HUES64 (cell line): Measurements from ENCODE around the gene TMPRSS6.

Source experiments
- H3K27ac ChIP-seq: 2 replicates; pipeline ENCODE4 v1.7.0; 2013; ENCODE audit warnings: low read depth, low read length, inconsistent platforms
- H3K27me3 ChIP-seq: 2 replicates; pipeline ENCODE4 v1.6.1; 2013; ENCODE audit warnings: mild to moderate bottlenecking, low read length; ENCODE audit not compliant: insufficient read depth
- H3K36me3 ChIP-seq: 2 replicates; pipeline ENCODE4 v1.6.1; 2013; ENCODE audit warnings: mild to moderate bottlenecking, low read length; ENCODE audit not compliant: insufficient read depth
- H3K4me1 ChIP-seq: 2 replicates; pipeline ENCODE4 v1.6.1; 2013; ENCODE audit warnings: mild to moderate bottlenecking, low read length, moderate library complexity; ENCODE audit not compliant: insufficient read depth
- H3K4me3 ChIP-seq: 2 replicates; pipeline ENCODE4 v1.5.1; 2013; ENCODE audit warnings: mild to moderate bottlenecking, low read length, moderate library complexity
- H3K9ac ChIP-seq: 2 replicates; pipeline ENCODE4 v1.6.1; 2013; ENCODE audit warnings: mild to moderate bottlenecking, low read depth, low read length
- H3K9me3 ChIP-seq: 2 replicates; pipeline ENCODE4 v1.6.1; 2013; ENCODE audit warnings: low read depth, low read length; ENCODE audit not compliant: insufficient read depth
- WGBS: fragments of 150-250, 120-280 bp; methylation state at CpG from one replicate; pipeline ENCODE4 v1.1.7; 2013; ENCODE audit warnings: missing lambda C conversion rate; 5-methylcytosine and 5-hydroxymethylcytosine counted together

TMPRSS6 gene

GRCh38 chr22:37021041-37021440 is 88.5 kb downstream of the TMPRSS6 start:
- 95% methylated on average over 5 of the region's 5 CpGs for WGBS
- H3K4me3 ChIP-seq, result no peak overlapping the region
- no peak overlapping the region for H3K27ac ChIP-seq
- peaks cover 39% of the 10 kb centered on the region for H3K36me3 ChIP-seq
- H3K4me1 ChIP-seq, result 0 out of 2 replicates have a peak, but pooled peaks cover 4% of the 10 kb centered on the region
- no peaks in the 10 kb centered on the region for H3K27me3 ChIP-seq
- no peaks in the 10 kb centered on the region for H3K9me3 ChIP-seq
- H3K9ac ChIP-seq, result no peak overlapping the region

- Histone ChIP-seq H3K27me3 (no peaks in the 10 kb centered on the region), H3K36me3 (peaks cover 30% of the 10 kb centered on the region), H3K9me3 (no peaks in the 10 kb centered on the region), H3K27ac (no peak overlapping the region), H3K9ac (peak overlapping the region; percentile 92), H3K4me1 (0 out of 2 replicates have a peak, but pooled peaks cover 4% of the 10 kb centered on the region), H3K4me3 (peak overlapping the region; percentile 95)
- 6% methylated on average over 5 of the region's 5 CpGs for WGBS
These were observed 89.4 kb downstream of the TMPRSS6 start for GRCh38 chr22:37020192-37020479.

- WGBS, result 1% methylated on average over 107 of the region's 107 CpGs
- 0 out of 2 replicates have a peak, but pooled peaks cover 4% of the 10 kb centered on the region for H3K4me1 ChIP-seq
- H3K27ac ChIP-seq, result peak within 1 kb of the TSS; percentile 73
- no peaks in the 10 kb centered on the region for H3K9me3 ChIP-seq
- no peaks in the 10 kb centered on the region for H3K27me3 ChIP-seq
- peak within 1 kb of the TSS; percentile 92 for H3K9ac ChIP-seq
- peak within 1 kb of the TSS; percentile 95 for H3K4me3 ChIP-seq
- peaks cover 25% of the 10 kb centered on the region for H3K36me3 ChIP-seq
These were observed 90.0 kb downstream of the TMPRSS6 start, which contains the start of the genes MPST and TST for GRCh38 chr22:37019309-37020191. TSS of gene MPST (plus strand) at chr22:37019742. CDS start at chr22:37019837, 95 bp downstream. TSS of gene TST (minus strand) at chr22:37019447. CDS start at chr22:37018732, 715 bp downstream.

GRCh38 chr22:37018815-37019308 is 90.7 kb downstream of the TMPRSS6 start:
- H3K9ac ChIP-seq, result peak overlapping the region; percentile 92
- H3K4me3 ChIP-seq, result peak overlapping the region; percentile 95
- H3K4me1 ChIP-seq, result 0 out of 2 replicates have a peak, but pooled peaks cover 4% of the 10 kb centered on the region
- peaks cover 20% of the 10 kb centered on the region for H3K36me3 ChIP-seq
- H3K9me3 ChIP-seq, result no peaks in the 10 kb centered on the region
- no peaks in the 10 kb centered on the region for H3K27me3 ChIP-seq
- H3K27ac ChIP-seq, result peak overlapping the region; percentile 73
- WGBS, result under 1% methylated on average over 35 of the region's 35 CpGs

GRCh38 chr22:37018086-37018814 is 91.3 kb downstream of the TMPRSS6 start:
- H3K4me1 ChIP-seq, result 0 out of 2 replicates have a peak, but pooled peaks cover 4% of the 10 kb centered on the region
- peak overlapping the region; percentile 95 for H3K4me3 ChIP-seq
- no peaks in the 10 kb centered on the region for H3K27me3 ChIP-seq
- H3K36me3 ChIP-seq, result peaks cover 20% of the 10 kb centered on the region
- peak overlapping the region; percentile 92 for H3K9ac ChIP-seq
- H3K9me3 ChIP-seq, result no peaks in the 10 kb centered on the region
- H3K27ac ChIP-seq, result no peak overlapping the region
- WGBS, result 75% methylated on average over 45 of the region's 45 CpGs

GRCh38 chr22:37017356-37017755 is 92.2 kb downstream of the TMPRSS6 start:
- no peak overlapping the region for H3K27ac ChIP-seq
- H3K9me3 ChIP-seq, result no peaks in the 10 kb centered on the region
- H3K27me3 ChIP-seq, result no peaks in the 10 kb centered on the region
- H3K4me3 ChIP-seq, result no peak overlapping the region
- H3K36me3 ChIP-seq, result peaks cover 20% of the 10 kb centered on the region
- 92% methylated on average over 10 of the region's 10 CpGs for WGBS
- 0 out of 2 replicates have a peak, but pooled peaks cover 4% of the 10 kb centered on the region for H3K4me1 ChIP-seq
- H3K9ac ChIP-seq, result no peak overlapping the region

GRCh38 chr22:37016134-37016910 is 93.2 kb downstream of the TMPRSS6 start:
- Histone ChIP-seq H3K27ac (no peak overlapping the region), H3K27me3 (no peaks in the 10 kb centered on the region), H3K9me3 (no peaks in the 10 kb centered on the region), H3K36me3 (peaks cover 20% of the 10 kb centered on the region), H3K4me1 (0 out of 2 replicates have a peak, but pooled peaks cover 4% of the 10 kb centered on the region), H3K4me3 (no peak overlapping the region), H3K9ac (no peak overlapping the region)
- 95% methylated on average over 14 of the region's 14 CpGs for WGBS

- peaks cover 20% of the 10 kb centered on the region for H3K36me3 ChIP-seq
- 0 out of 2 replicates have a peak, but pooled peaks cover 4% of the 10 kb centered on the region for H3K4me1 ChIP-seq
- H3K27me3 ChIP-seq, result no peaks in the 10 kb centered on the region
- WGBS, result 89% methylated on average over 4 of the region's 4 CpGs
- H3K9ac ChIP-seq, result no peak overlapping the region
- H3K9me3 ChIP-seq, result no peaks in the 10 kb centered on the region
- no peak overlapping the region for H3K4me3 ChIP-seq
- no peak overlapping the region for H3K27ac ChIP-seq
These were observed 94.0 kb downstream of the TMPRSS6 start for GRCh38 chr22:37015587-37015878.
